HS-27A (cell line): ENCODE measurements around the gene MYH13.

Experiments
- DNase-seq: peaks from one replicate; pipeline ENCODE4 v3.0.0-alpha.2; 2012; ENCODE audit warnings: low read depth, missing footprints

The MYH13 gene

DNA sequence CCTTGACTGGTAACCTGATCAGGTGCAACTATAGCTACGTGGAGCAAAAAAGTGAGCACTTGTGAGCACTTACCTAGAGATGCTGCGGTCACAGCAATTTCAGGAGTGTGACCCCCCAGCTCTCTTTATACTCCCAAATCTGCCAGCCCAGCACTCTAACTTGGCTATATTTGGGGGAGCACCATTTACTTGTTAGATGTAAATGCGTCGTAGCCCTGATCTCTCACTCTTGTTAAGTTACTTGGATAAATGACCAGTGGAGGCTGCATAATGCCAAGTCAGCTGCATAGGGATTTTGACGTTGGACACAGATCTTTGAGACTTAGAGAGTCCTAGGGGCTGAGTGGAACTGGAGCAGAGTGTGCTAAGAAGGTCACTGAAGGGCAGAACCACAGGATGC is at the start of gene MYH13:
TSS of gene MYH13 (minus strand) at position 101 of the 400 bp plus-strand sequence. CDS start 8,476 bp downstream, outside the sequence.
- DNase-seq, result no peak

DNA sequence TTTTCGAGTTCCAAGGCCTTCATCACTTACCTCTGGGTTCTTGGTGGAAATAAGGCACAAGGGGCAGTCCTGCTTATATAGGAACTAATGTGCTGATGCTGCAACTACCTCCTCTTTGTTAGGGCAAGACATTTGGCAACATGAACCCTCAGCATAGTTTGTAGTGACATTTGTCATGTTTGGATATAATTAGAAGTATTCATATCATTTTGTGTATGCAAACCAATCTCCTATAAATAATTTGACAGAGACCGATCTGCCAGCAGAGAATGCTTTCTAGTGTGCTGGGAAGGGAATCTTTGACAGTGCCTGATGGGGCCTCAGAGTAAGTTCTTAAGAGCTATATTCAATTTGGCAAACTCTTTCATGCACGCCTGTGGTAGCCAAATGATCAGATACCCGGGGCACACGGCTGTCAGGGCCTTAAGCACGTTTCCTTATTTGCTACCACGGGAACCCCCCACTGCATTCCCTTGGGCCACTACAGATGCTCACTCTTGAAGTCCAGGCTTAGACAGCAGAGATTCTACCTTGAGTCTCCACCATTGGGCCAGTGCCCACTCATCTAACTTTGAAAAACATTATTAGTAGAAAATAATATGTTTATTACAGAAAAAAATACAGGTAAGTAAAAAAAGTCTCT is 49.2 kb upstream of the MYH13 start, which contains the start of gene MYH8:
TSS of gene MYH8 (minus strand) at position 51 of the 643 bp plus-strand sequence. CDS start 1,723 bp downstream, outside the sequence.
- DNase-seq, result no peak

DNA sequence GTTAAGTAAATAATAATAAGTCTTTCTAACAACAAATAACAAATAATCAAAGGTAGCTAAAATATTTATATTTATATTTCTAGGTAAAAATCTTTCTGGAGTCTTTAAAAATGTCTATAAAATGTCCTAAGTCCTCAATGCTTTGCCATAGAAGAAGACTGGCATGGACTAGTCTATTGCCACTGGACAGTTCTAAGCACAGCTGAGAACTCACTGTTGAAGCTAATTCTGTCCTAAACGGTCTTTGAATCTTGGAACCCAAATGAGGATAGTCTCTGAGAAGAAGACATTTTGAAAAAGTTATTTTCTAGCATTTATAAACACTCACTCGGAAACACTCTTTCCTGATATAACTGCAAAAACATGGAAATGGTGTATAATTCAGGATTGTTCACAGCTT is 48.4 kb upstream of the MYH13 start:
- DNase-seq, result no peak

DNA sequence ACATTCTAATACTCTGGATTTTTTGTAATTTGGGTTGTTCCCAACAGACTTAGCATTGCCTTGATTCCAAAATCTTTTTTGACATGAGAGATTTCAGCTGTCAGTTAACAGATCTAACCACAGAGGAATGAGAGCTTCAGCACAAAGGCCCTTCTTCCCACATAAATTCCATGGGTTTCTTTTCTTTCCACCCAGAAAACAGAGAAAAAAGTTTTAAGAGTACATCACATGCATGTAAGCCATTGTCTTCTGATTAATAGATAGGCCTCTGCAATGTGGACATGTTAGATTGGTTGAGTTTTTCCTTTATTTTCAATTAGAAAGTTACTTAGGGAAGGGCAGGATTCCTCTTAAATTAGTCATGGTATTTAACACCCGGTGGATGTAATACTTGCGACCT is 48.0 kb upstream of the MYH13 start:
- no peak for DNase-seq

DNA sequence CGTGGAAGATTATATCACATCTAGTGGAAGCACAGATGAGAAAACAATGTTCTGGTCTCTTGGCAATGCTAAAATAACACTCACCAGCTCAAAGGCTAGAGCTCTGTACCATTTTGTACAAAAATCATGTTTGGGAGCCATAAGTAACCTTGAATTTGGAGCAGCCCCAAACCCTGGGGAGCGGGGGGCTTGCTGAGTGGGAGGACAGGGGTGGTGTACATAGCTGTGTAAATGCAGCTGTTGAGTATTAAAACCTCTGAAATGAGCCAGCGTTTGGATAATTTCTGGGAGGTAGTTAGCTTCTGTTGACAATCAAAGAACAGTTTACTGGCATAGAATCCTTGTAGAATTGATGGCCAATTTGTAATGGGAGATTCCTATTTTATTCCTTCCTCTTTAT is 44.6 kb upstream of the MYH13 start:
- DNase-seq, result no peak

DNA sequence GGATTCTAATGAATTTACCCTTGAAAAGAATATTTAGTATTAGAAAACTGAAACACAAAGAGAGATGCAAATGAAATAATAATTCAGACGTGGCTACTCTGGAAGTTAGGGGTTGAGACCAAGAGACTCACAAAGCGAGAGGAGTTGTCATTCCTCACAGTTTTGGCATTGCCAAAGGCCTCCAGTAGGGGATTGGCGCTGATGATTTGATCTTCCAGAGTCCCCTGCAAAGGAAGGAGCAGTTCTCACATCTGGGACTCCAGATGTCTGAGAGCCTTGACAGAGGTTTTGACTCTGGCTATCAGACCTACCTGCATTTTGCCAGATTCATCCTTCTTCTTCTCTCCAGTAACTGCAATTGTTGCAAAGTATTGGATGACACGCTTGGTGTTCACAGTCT is 42.4 kb upstream of the MYH13 start:
- no peak for DNase-seq

DNA sequence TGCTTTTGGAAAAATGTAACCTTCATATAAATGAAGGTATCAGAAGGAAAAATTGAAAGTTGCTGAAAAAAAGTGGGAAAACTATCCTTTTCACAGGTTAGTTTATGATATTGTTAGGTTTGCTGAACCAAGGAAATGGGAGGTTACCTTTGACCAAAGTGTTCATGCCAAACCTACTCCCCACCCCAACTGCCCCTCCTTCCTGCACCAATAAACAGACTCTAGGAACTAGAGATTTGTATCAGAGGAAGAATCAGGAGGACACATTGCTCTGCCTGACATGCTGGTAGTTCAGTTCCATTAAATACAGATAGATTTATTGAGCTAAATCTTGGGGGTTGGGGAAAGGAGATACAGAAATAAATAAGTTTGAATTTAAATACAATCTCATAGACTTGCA is 30.8 kb upstream of the MYH13 start:
- no peak for DNase-seq

DNA sequence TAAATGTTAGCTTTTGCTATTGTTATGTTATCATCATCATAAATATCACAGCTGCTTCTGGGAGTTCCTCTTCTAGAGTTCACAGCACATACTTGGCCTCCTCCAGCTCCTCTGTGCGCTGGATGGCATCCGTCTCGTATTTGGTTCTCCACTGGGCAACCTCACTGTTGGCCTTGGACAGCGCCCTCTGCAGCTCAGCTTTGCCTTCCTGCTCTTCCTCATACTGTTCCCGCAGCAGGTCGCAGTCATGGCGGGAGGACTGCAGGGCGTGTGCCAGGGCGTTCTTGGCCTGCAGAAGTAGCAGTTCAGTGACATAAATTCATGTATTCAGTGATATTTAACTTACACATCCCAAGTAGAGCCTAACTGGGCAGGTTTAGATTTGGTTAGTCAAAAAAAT is 25.5 kb upstream of the MYH13 start:
- no peak for DNase-seq

DNA sequence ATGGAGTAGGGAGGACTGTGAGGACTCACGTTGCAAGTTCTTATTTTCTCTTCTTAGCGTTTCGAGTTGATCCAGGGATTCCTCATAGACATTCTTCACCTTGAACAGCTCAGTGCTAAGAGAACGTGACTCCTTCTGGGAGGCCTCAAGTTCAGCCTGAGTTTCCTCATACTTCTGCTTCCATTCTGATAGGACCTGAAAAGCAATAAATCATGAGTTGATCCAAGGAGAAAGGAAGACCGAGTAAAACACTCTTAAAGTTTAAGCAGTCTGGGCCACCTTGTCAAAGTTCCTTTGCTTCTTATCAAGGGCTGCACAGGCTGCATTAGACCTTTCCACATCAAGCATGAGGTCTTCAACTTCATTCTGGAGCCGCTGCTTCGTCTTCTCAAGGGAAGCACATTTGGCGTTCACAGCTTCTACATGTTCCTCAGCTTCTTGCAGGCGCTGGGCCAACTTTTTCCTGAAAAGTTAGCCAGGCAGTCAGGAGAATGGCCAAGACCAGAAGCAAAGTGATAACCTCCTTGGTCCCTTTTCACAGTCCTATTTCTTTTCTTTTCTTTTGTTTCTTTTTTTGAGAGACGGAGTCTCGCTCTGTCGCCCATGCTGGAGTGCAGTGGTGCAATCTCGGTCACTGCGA is 23.8 kb upstream of the MYH13 start:
- no peak for DNase-seq

DNA sequence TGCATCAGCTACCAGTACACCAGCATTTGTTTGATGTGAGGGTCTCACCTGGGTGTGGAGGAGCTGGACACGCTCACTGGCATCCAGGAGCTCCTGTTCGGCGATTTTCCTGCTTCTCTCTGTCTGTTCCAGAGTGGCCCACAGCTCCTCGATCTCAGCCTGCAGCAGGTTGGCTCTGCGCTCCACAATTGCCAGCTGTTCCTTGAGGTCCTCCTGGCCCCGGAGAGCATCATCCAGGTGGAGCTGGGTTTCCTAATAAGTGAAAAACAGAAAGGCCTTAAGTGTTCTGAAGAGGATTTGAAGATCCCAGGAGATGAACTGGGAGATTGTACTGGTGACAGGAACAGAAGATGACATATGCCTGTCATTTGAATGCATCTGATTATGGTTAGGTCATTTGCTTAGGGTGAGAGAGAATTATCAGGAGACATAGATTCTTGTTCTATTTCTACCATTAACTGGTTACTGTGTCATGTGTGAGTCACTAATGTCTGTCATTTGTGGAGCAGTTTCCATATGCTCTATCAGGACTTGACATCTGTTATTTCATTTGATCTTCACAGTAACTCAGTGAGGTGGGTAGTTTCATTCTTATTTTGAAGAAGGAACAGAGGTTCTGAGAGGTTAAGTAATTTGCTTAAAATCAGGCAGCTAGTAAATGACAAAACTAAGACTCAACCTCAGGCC is 21.5 kb upstream of the MYH13 start:
- DNase-seq, result no peak

DNA sequence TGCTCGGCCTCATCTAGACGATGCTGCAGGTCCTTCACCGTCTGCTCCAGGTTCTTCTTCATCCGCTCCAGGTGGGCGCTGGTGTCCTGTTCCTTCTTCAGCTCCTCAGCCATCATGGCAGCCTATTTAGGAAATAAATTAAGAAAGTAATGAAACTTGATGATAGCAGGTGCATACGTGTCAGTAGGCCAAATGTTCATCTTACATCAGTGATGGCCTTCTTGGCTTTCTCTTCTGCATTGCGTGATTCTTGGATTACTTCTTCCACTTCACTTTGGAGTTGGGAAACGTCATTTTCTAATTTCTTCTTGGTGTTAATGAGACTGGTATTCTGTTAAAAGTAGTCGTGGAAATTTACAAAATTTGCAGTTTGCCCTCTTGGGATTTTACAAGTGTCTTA is 20.1 kb upstream of the MYH13 start:
- no peak for DNase-seq

DNA sequence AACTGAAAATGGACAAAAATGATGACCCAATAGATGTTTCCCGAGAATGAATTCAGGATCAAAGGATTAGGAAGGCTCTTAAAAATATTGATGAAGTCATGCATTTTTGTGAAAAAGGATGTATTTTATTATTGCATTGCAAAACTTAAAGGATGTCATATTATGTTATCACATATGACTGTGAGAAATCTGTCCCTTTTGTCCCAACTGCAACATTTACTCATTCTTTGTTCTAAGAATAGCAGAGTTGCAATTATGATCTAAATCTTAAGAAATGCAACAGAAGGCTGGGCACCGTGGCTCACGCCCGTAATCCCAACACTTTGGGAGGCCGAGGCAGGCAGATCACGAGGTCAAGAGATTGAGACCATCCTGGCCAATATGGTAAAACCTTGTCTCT is 13.1 kb upstream of the MYH13 start:
- no peak for DNase-seq

DNA sequence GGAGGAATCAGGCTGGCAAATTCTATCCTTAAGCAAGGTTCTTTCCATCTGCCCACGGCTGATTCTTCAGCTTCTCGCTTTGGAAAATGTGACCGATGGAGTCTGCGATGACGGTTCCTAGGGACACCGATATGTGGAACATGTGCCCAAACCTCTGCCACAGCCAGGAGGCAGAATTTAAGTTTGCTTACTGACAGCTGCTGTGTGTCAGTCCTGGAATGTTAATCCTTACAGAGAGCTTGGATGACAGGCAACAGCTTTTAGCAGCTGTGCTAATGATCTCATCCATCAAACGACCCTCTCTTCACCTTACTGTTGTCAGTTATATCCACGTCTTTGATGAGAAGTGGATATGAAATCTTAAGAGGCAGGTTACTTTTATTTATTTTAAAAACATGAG is 11.4 kb upstream of the MYH13 start:
- no peak for DNase-seq

DNA sequence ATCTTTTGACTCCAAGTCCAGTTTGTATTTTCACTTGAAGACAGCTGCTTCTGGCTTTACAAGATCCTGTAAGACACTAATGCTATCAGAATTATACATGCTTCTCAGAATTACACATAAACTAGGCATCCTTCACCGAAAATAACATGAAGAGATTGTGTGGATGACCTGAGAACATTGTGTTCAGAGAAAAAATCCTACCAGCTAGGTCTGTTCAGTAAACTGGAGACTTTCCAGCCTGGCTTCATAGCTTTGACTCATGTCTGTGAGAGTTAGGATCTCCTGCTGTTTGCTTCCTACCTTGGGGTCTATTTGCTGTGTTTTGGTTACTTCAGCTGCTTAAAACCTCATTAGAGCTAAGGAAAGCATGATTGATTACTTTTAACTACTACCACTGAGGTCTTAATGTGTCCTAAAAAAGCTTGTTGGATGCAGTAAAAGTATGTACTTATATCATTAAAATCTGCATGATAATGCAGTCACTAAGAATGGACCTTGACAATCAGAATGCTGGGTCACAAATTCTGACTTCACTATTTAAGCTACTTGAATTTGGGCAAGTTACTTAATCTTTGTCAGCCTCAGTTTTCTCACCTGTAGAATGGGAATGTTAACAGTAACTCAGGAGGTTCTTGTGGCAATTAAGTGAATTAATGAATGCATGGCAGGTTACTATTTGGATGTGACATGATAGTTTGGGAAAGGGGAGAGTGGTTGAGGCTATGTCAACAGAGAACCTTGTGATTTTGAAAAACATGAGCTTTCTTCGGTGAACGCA is 8.0 kb upstream of the MYH13 start:
- DNase-seq, result no peak

DNA sequence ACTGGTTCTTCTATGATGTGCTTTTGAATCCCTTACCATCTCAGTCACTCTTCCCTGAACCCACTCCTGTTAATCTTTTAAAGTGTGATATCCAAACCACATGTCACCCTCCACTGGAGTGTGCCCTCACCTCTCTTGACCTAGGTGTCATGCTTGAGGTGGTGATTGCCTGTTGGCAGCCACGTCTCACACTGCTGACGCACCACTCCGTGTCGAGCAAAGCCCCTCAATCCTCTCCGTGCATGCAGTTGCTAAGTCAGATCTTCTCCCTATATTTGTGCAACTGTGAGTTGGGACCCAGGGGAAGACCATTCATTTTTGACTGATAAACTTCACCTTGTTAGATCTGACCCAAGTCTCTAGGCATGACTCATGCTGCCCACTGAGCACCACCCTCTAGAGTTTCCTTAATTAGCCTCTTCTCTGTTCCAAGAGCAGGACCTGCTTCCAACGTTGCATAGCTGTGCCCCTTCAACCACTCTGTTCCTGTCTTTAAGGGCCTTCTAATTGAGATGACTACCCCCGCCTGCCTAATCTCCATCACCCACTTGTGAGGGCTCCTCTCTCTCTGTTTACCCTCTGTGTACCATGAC is 2.7 kb downstream of the MYH13 start:
- no peak for DNase-seq

DNA sequence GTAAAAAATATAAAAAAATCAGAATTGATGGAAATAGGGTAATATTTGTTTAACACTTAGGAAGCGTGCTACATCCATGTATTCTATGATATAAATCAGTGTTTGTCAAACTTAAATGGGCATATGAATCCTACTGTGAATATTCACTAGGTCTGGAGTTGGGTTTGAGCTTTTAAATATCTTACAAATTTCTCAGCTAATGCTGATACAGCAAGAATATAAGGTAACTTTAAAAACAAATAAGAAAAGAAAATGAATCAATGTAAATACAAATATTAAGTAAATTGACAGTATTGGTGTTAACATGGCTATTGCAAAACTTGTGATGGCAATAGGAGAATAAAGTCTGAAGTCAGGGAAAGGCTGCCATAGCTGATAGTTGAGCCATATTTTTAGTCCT is 3.6 kb downstream of the MYH13 start:
- DNase-seq, result no peak

DNA sequence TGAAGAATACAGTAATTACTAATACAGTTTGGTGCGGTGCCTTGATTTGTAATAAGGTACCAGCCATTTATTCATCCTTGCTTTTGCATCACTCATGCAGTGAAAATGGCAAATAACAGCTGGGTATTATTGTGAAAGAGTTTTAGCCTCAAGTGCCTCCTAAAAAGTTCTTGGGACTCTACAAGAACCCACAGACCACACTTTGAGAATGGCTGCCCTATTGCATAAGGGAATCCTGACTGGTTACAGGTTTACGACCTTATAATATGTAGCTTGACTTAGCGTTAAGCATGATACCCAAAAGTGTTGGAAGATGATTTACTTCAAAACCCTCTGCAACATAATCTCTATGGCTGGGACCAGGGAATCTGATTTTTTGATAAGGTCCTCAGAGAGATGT is 4.2 kb downstream of the MYH13 start:
- DNase-seq, result no peak

DNA sequence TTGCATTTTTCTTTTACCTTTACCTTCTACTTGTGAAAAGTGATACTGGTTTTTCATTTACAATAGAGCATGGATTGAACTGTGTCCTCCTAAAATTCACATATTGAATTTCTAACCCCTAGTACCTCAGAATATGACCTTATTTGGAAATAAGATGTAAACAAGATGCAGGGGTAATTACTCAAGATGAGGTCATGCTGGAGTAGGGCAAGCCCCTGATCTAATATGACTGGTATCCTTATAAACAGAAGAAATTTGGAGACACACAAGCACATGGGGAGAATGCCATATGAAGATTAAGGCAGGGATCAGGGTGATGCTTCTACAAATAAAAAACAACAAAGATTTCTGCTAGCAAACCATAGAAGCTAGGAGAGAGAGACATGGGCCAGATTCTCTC is 12.2 kb downstream of the MYH13 start:
- no peak for DNase-seq

DNA sequence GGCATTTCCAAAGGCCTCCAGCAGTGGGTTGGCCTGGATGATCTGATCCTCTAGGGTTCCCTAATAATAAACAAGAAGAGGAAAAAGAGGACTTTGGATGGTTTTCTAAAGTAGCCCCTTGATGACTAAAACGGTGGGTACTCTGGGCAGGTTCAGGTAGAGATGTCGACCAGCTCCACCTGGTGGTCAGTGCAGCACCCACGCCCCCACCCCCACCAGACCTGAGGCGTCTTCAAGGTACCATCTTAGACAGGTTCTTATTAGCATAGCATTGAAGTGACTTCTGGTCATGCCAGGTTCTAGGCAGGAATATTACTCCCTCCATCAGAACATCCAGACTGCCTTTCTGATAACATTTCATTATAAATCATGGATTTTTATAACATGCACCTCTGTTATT is 15.0 kb downstream of the MYH13 start:
- no peak for DNase-seq

DNA sequence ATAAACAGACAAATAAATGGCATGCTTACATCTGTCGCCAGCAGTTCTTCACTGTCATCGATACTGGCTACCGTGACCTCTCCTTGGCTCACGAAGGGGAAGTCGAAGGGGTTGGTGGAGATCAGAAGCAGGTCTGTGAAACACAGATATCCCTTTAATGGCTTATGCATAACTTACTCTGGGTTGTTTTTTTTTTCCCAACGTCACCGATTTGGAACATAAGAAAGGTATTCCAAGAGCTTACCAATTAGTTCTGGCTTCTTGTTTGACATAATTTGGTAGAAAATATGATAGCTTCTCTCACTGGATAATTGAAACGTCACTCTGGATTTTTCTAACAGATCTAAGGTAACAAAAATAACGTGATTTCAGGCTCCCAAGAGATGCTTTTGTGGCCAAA is 18.2 kb downstream of the MYH13 start:
- no peak for DNase-seq

DNA sequence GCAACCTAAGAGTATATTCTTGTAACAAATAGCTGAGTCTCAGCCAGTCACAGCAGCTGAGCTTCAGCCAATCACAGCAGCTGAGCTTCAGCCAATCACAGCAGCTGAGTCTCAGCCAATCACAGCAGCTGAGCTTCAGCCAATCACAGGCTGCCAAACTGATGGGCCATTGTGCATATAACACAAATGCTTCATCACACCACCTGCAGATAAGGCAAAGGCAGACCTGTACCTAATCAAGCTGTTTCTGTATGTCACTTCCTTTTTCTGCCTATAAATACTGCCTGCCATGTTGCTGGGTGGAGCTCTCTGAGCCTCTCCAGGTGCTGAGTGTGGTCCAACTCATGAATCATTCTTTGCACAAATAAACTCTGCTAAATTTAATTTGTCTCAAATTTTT is 19.9 kb downstream of the MYH13 start:
- no peak for DNase-seq

DNA sequence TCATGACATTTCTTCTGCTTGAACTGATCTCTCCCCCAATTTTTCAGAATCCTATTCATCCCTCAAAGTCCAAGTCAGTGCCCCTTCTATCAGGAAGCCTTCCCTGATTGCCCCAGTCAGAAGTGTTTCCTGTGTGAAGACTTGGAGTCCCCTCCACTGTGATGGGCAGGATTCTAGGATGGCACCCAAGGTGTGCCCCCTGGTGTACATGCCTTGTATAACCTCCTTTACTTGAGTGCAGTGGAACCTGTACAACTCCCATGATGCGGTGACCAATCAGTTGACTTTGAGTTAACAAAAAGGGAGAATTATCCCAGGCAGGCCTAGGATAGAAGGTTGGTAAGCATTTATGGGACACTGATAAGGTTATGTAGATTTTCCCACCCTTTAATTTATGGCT is 23.4 kb downstream of the MYH13 start:
- DNase-seq, result no peak
